OCI-LY1 (cell line): Measurements from ENCODE around the gene SNX32.

Source experiments
- H2AFZ ChIP-seq: fragments of 200-600 bp; sonication (generic), shearing (Covaris generic); 2 replicates; pipeline ENCODE4 v1.6.0; 2014; ENCODE audit warnings: antibody characterized with exemption, mild to moderate bottlenecking, low read length
- H3F3A ChIP-seq: fragments of 200-600 bp; sonication (generic), shearing (Covaris generic); 2 replicates; pipeline ENCODE4 v1.6.0; 2014; ENCODE audit warnings: mild to moderate bottlenecking, antibody characterized with exemption, low read length, moderate library complexity; ENCODE audit not compliant: insufficient read depth
- H3K27ac ChIP-seq: fragments of 200-600 bp; sonication (generic); 2 replicates; pipeline ENCODE4 v1.5.1; 2014; ENCODE audit warnings: low read length, mixed run types, mild to moderate bottlenecking, low read depth; ENCODE audit not compliant: poor library complexity, severe bottlenecking
- H3K27me3 ChIP-seq: fragments of 200-600 bp; sonication (generic); 2 replicates; pipeline ENCODE4 v1.6.0; 2014; ENCODE audit warnings: antibody characterized with exemption, mild to moderate bottlenecking, low read length, moderate library complexity; ENCODE audit not compliant: insufficient read depth
- H3K36me3 ChIP-seq: fragments of 200-600 bp; sonication (generic); 2 replicates; pipeline ENCODE4 v1.6.1; 2014; ENCODE audit warnings: mild to moderate bottlenecking, antibody characterized with exemption, low read length, moderate library complexity, mixed read lengths; ENCODE audit not compliant: insufficient read depth
- H3K4me1 ChIP-seq: fragments of 200-600 bp; sonication (generic); 2 replicates; pipeline ENCODE4 v1.5.1; 2014; ENCODE audit warnings: mild to moderate bottlenecking, low read length, moderate library complexity; ENCODE audit not compliant: insufficient read depth, severe bottlenecking
- H3K4me2 ChIP-seq: fragments of 200-600 bp; sonication (generic), shearing (Covaris generic); 2 replicates; pipeline ENCODE4 v1.6.1; 2014; ENCODE audit warnings: low read length
- H3K4me3 ChIP-seq: fragments of 200-600 bp; sonication (generic); 2 replicates; pipeline ENCODE4 v1.5.1; 2014; ENCODE audit warnings: low read length, low read depth, mild to moderate bottlenecking, mixed read lengths; ENCODE audit not compliant: poor library complexity, severe bottlenecking
- H3K79me2 ChIP-seq: fragments of 200-600 bp; shearing (Covaris generic); 2 replicates; pipeline ENCODE4 v1.6.1; 2016; ENCODE audit warnings: mixed run types, low read length, mixed read lengths; ENCODE audit not compliant: insufficient read depth
- H3K9ac ChIP-seq: fragments of 200-600 bp; sonication (generic), shearing (Covaris generic); 2 replicates; pipeline ENCODE4 v1.6.1; 2014; ENCODE audit warnings: mild to moderate bottlenecking, low read length, mixed read lengths
- H3K9me2 ChIP-seq: fragments of 200-600 bp; sonication (generic), shearing (Covaris generic); 2 replicates; pipeline ENCODE4 v1.6.1; 2014; ENCODE audit warnings: low read depth, mild to moderate bottlenecking, low read length, mixed read lengths
- H3K9me3 ChIP-seq: fragments of 200-600 bp; shearing (Covaris generic); 2 replicates; pipeline ENCODE4 v1.6.1; 2014; ENCODE audit warnings: low read length, mixed read lengths
- H4K20me1 ChIP-seq: fragments of 200-600 bp; sonication (generic), shearing (Covaris generic); 2 replicates; pipeline ENCODE4 v1.6.0; 2016; ENCODE audit warnings: mild to moderate bottlenecking, low read length; ENCODE audit not compliant: insufficient read depth
- CTCF ChIP-seq: fragments of 200-600 bp; sonication (generic), shearing (Covaris generic); IDR thresholded peaks from 2 replicates; pipeline ENCODE4 v1.5.1; 2017; ENCODE audit warnings: mild to moderate bottlenecking, antibody characterized with exemption, low read length, moderate library complexity, mixed read lengths
- EZH2 ChIP-seq: fragments of 200-600 bp; sonication (generic), shearing (Covaris generic); IDR thresholded peaks from 2 replicates; pipeline ENCODE4 v1.8.0; 2017; ENCODE audit warnings: borderline replicate concordance, mixed run types, mild to moderate bottlenecking, antibody characterized with exemption, low read length, moderate library complexity, mixed read lengths

Gene SNX32

GRCh38 chr11:65796726-65797601 is 36.8 kb upstream of the SNX32 start:
- no peak overlapping the region for H3K4me2 ChIP-seq
- H4K20me1 ChIP-seq = no peaks in the 10 kb centered on the region
- H3K27me3 ChIP-seq = peaks cover 6% of the 10 kb centered on the region; the same call in 1 of the 2 replicates
- H3K9ac ChIP-seq = no peak overlapping the region
- H3K4me3 ChIP-seq = no peak overlapping the region
- TF ChIP-seq EZH2 (no peak), CTCF (no peak)
- no peaks in the 10 kb centered on the region for H3F3A ChIP-seq
- H3K9me3 ChIP-seq = no peaks in the 10 kb centered on the region
- H3K27ac ChIP-seq = no peak overlapping the region
- H3K4me1 ChIP-seq = peaks cover 1% of the 10 kb centered on the region
- H2AFZ ChIP-seq = no peak overlapping the region
- H3K36me3 ChIP-seq = no peaks in the 10 kb centered on the region
- H3K9me2 ChIP-seq = no peaks in the 10 kb centered on the region
- no peaks in the 10 kb centered on the region for H3K79me2 ChIP-seq

GRCh38 chr11:65797711-65798110 is 36.1 kb upstream of the SNX32 start:
- H3K9ac ChIP-seq = no peak overlapping the region
- no peak overlapping the region for H3K4me3 ChIP-seq
- H3K4me2 ChIP-seq = no peak overlapping the region
- TF ChIP-seq CTCF = no peak
- no peak for TF ChIP-seq EZH2
- no peaks in the 10 kb centered on the region for H3K4me1 ChIP-seq
- H3K27me3 ChIP-seq = peaks cover 6% of the 10 kb centered on the region; the same call in 1 of the 2 replicates
- no peaks in the 10 kb centered on the region for H3K9me3 ChIP-seq
- no peaks in the 10 kb centered on the region for H3K36me3 ChIP-seq
- no peak overlapping the region for H2AFZ ChIP-seq
- H3K27ac ChIP-seq = no peak overlapping the region
- no peaks in the 10 kb centered on the region for H3F3A ChIP-seq
- no peaks in the 10 kb centered on the region for H4K20me1 ChIP-seq
- no peaks in the 10 kb centered on the region for H3K9me2 ChIP-seq
- H3K79me2 ChIP-seq = no peaks in the 10 kb centered on the region

- H3K79me2 ChIP-seq = no peaks in the 10 kb centered on the region
- no peak overlapping the region for H2AFZ ChIP-seq
- no peaks in the 10 kb centered on the region for H3K9me2 ChIP-seq
- no peaks in the 10 kb centered on the region for H3K9me3 ChIP-seq
- no peak overlapping the region for H3K4me2 ChIP-seq
- no peak overlapping the region for H3K4me3 ChIP-seq
- no peaks in the 10 kb centered on the region for H3K4me1 ChIP-seq
- H3K9ac ChIP-seq = no peak overlapping the region
- no peak overlapping the region for H3K27ac ChIP-seq
- TF ChIP-seq EZH2 (no peak), CTCF (no peak)
- H3F3A ChIP-seq = no peaks in the 10 kb centered on the region
- no peaks in the 10 kb centered on the region for H3K36me3 ChIP-seq
- no peaks in the 10 kb centered on the region for H4K20me1 ChIP-seq
- H3K27me3 ChIP-seq = peaks cover 6% of the 10 kb centered on the region; the same call in 1 of the 2 replicates
These were observed 34.9 kb upstream of the SNX32 start for GRCh38 chr11:65798882-65799281.
